SH-SY5Y (cell line): ENCODE results near the gene C1R.

ENCODE experiments used
- GATA2 ChIP-seq: IDR thresholded peaks from 2 replicates; pipeline ENCODE4 v1.6.1; 2011; ENCODE audit warnings: mild to moderate bottlenecking, low read depth, low read length
- GATA3 ChIP-seq: IDR thresholded peaks from 2 replicates; pipeline ENCODE4 v1.6.1; 2011; ENCODE audit warnings: low read depth, mild to moderate bottlenecking, low read length, moderate library complexity

DNA sequence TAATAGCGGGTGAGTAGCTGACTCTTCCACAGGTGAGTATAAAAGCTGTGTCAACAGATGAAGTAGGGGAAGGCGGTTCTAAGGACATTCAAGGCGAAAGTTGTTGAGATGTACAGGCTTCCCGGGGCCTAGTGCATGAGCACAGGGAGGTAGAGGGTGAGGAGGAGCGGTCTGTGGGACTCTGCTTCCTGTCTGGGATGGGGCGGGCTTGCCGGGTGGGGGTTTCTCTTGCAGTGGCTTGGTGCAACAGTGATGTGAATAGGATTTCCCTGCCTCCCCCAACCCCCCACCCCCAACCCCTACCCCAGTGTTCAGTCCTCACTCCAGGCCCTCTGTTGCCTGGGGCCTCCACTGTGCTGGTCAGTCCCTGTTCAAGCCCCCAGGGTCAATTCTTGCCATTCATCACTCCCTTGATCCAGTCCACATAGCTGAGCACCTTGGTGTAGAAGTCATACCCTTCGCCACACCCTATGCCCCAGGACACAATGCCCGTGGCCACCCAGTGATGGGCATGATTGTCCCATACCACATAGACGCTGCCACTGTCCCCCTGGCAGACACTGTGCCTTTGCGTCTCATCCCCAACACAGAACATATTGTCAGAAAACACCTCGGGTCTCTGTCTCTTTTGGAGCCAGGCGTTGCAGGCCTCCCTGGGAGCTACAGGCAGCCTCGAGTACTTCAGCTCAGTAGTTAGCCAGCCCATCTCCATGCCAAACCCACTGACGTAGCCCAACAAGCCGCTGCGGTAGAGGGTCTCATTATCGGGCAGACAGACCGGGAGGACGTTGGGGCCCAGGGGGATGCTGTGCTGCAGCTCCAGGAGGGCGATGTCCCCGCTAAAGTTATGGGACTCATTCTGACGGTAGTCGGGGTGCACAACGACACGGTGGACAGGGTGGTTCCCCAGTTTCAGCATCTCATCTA is 4.0 kb upstream of the C1R start:
- TF ChIP-seq GATA2: no peak
- TF ChIP-seq GATA3: no peak
